HEK293T (cell line): ENCODE results near the gene CCDC85A.

ENCODE experiments used
- CTCF ChIA-PET: fragments of 350-600 bp; formaldehyde crosslinking; extraction: SDS; loops from one replicate; lab custom pipeline; 2021; ENCODE audit warnings: antibody characterized with exemption, inconsistent platforms; lab: Yijun Ruan, JAX
- POLR2A ChIA-PET: fragments of 350-600 bp; formaldehyde crosslinking; extraction: SDS; loops from one replicate; lab custom pipeline; 2020; ENCODE audit warnings: antibody characterized with exemption, inconsistent platforms; lab: Yijun Ruan, JAX
- DNase-seq: peaks from one replicate; pipeline ENCODE4 v3.0.0; 2012; ENCODE audit warnings: mixed read lengths; ENCODE audit errors: extremely low spot score
- ARNT ChIP-seq: fragments of 450-650 bp; IDR thresholded peaks from 2 replicates; pipeline ENCODE4 v1.6.1; 2017; ENCODE audit warnings: mild to moderate bottlenecking
- BHLHE40 ChIP-seq: fragments of 450-650 bp; IDR thresholded peaks from 2 replicates; pipeline ENCODE4 v1.6.1; 2016; ENCODE audit warnings: mild to moderate bottlenecking, moderate library complexity, borderline replicate concordance
- CTBP1 ChIP-seq: fragments of 450-650 bp; IDR thresholded peaks from 2 replicates; pipeline ENCODE4 v1.6.1; 2016; ENCODE audit warnings: borderline replicate concordance
- ELF4 ChIP-seq: fragments of 450-650 bp; IDR thresholded peaks from 2 replicates; pipeline ENCODE4 v1.6.1; 2017; ENCODE audit warnings: antibody characterized with exemption
- FOXA1 ChIP-seq: fragments of 450-650 bp; IDR thresholded peaks from 2 replicates; pipeline ENCODE4 v1.6.1; 2016; ENCODE audit warnings: mild to moderate bottlenecking
- FOXK2 ChIP-seq: fragments of 450-650 bp; IDR thresholded peaks from 2 replicates; pipeline ENCODE4 v1.6.1; 2016; ENCODE audit warnings: mild to moderate bottlenecking
- FOXM1 ChIP-seq: fragments of 450-650 bp; IDR thresholded peaks from 2 replicates; pipeline ENCODE4 v1.6.1; 2017; ENCODE audit warnings: mild to moderate bottlenecking, borderline replicate concordance
- HDGF ChIP-seq: fragments of 450-650 bp; IDR thresholded peaks from 2 replicates; pipeline ENCODE4 v1.6.1; 2017; ENCODE audit warnings: antibody characterized with exemption, borderline replicate concordance
- L3MBTL2 ChIP-seq: fragments of 450-650 bp; conservative IDR thresholded peaks from 2 replicates; pipeline ENCODE4 v1.6.1; 2016; ENCODE audit warnings: mild to moderate bottlenecking
- LEF1 ChIP-seq: fragments of 450-650 bp; IDR thresholded peaks from 2 replicates; pipeline ENCODE4 v1.6.1; 2017; ENCODE audit warnings: mild to moderate bottlenecking, borderline replicate concordance
- NFRKB ChIP-seq: fragments of 450-650 bp; IDR thresholded peaks from 2 replicates; pipeline ENCODE4 v1.6.1; 2016; ENCODE audit warnings: mild to moderate bottlenecking, moderate library complexity
- SP1 ChIP-seq: fragments of 450-650 bp; IDR thresholded peaks from 2 replicates; pipeline ENCODE4 v1.6.1; 2017
- SUZ12 ChIP-seq: fragments of 450-650 bp; IDR thresholded peaks from 2 replicates; pipeline ENCODE4 v1.6.1; 2016; ENCODE audit warnings: mild to moderate bottlenecking
- TARDBP ChIP-seq: fragments of 450-650 bp; IDR thresholded peaks from 2 replicates; pipeline ENCODE4 v1.6.1; 2016
- ZNF384 ChIP-seq: fragments of 450-650 bp; IDR thresholded peaks from 2 replicates; pipeline ENCODE4 v1.6.1; 2016
- TF ChIP-seq, protein P1 (sequence below): fragments of 450-650 bp; IDR thresholded peaks from 2 replicates; pipeline ENCODE4 v1.6.1; 2016

Gene CCDC85A

DNA sequence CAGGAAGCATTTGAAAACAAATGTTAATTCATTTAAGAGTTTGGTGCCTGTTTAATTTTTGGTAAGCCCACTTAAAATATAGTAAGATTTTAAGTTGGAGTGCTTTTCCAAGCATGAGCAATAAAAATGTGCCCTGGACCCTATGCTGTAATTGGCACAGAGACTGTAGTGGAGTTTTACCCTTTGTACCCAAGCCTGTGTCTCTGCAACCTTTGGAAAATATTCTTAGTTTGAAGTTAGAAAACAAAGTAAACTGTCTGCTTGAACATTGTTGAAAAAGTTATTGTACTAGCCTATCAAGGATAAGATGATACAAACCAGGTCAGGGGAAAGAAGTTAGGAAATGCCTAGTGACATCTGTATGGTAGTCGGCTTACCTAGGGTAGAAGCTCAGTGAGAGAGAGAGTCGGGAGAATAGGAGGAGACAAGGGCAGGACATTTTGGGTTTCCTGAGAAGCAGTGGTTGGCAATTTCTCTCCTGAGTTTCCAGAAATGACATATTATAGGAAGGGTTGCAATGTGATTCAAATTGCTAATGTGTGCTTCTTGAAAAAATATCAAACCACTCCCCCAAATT is 66.5 kb downstream of the CCDC85A start:
- POLR2A ChIA-PET, result no interaction called here
- TF ChIP-seq FOXK2 (no peak), ZNF384 (no peak), FOXA1 (no peak), NFRKB (no peak), LEF1 (no peak), SP1 (no peak), TARDBP (no peak), SUZ12 (no peak), L3MBTL2 (no peak)
- DNase-seq, result no peak
- CTCF ChIA-PET, result no interaction called here

DNA sequence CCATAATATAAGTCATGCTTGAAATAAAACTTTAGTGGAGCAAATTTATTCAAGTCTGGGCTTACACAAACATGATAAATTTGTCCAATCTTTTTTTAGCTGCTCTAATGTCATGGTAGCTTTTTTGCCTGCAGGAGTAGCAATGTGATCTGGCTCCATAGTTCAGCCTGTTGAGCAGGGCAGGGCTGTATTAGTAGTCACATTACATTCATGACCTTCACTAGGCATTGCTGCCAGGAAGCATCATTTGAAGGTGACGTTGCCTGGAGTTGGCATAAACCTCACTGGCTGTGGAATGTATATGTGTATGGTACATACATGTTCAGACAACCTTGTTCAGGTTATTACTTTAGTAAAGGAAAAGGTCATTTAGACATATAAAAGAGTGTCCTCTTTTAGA is 76.6 kb downstream of the CCDC85A start:
- ChIA-PET CTCF (no interaction called here), POLR2A (no interaction called here)
- TF ChIP-seq CTBP1 (no peak), FOXM1 (no peak), ZNF384 (no peak)
- no peak for DNase-seq

DNA sequence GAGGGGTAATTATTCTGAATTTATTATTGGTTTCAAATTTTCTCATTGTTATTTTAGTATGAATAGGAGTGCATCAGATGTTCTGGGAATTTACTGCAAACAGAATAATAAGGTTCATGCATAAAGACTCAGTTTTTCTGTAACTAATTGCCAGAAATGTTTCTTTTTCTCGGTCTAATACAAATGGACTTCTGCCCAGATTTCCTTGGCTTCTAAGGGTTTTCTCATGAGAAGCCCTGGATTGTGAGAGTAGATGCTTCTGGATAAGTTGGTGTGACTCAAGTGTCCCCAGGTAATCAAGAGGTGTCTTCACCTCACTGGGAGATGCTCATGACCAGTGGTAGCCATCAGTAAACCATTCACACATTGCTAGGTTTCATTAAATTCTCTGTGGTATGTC is 78.5 kb downstream of the CCDC85A start:
- POLR2A ChIA-PET, result no interaction called here
- CTCF ChIA-PET, result no interaction called here
- DNase-seq, result no peak
- TF ChIP-seq, protein P1, sequence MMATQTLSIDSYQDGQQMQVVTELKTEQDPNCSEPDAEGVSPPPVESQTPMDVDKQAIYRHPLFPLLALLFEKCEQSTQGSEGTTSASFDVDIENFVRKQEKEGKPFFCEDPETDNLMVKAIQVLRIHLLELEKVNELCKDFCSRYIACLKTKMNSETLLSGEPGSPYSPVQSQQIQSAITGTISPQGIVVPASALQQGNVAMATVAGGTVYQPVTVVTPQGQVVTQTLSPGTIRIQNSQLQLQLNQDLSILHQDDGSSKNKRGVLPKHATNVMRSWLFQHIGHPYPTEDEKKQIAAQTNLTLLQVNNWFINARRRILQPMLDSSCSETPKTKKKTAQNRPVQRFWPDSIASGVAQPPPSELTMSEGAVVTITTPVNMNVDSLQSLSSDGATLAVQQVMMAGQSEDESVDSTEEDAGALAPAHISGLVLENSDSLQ, result no peak
- TF ChIP-seq L3MBTL2, result no peak
- no peak for TF ChIP-seq BHLHE40
- no peak for TF ChIP-seq HDGF
- no peak for TF ChIP-seq ELF4
- TF ChIP-seq SP1, result no peak
- TF ChIP-seq FOXM1, result no peak
- no peak for TF ChIP-seq ARNT
- TF ChIP-seq TARDBP, result no peak
- TF ChIP-seq ZNF384, result no peak
- TF ChIP-seq FOXK2, result no peak
- no peak for TF ChIP-seq CTBP1
- no peak for TF ChIP-seq NFRKB

DNA sequence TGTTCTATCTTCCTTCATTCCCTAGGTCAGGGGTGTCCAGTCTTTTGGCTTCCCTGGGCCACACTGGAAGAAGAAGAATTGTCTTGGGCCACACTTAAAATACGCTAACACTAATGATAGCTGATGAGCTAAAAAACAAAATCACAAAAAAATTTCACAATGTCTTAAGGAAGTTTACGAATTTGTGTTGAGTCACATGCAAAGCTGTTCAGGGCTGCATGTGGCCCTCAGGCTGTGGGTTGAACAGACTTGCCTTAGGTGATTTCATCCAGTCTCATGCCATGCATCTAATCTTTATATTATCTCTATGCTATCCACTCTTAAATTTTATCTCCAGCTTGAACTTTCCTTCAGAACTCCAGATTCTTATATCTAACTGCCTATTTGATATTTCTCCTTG is 80.1 kb downstream of the CCDC85A start:
- POLR2A ChIA-PET, result no interaction called here
- TF ChIP-seq CTBP1 (no peak), LEF1 (no peak), TARDBP (no peak), FOXK2 (no peak), FOXA1 (no peak)
- DNase-seq, result no peak
- CTCF ChIA-PET, result no interaction called here

DNA sequence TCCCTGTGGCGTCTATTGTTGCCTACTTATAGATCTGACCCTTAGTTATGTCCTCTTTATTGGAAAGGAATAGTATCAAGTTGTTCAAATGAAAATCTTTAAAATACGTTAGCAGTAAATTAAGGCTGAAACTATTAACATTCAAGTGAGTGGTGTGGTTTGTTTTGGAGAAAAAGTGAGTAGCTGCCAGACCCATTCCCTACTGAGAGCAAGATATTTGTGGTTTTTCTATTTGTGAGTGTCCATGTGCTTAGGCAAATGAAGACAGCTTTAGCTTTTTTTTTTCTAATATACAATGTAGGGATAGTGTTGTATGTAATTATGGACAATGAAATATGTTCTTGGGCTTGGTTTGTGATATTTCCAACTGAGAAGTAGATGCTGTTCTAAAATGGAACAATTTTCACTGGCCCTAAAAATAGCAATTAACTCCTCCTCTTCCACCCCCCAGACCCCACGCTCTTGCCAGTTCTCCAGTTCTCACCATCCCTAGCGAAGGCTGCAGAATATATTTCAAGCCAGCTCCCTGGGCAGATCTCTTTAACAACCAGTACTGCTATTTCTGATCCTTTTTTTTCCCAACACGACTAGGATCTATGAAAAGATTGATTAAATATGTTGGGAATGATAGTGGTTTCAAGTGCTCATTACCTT is 83.1 kb downstream of the CCDC85A start:
- TF ChIP-seq FOXA1 (no peak), L3MBTL2 (no peak), ARNT (no peak), ELF4 (no peak), NFRKB (no peak), CTBP1 (no peak), BHLHE40 (no peak), SUZ12 (no peak), LEF1 (no peak), TARDBP (no peak), SP1 (no peak), FOXM1 (no peak), ZNF384 (no peak), HDGF (no peak), FOXK2 (no peak)
- TF ChIP-seq, protein P1, result no peak
- CTCF ChIA-PET, result interaction anchor here (0.7 kb wide), 1 partner anchor 18 kb away, joined by 4 read pairs; no protein-coding TSS in a partner anchor
- POLR2A ChIA-PET, result no interaction called here
- no peak for DNase-seq

DNA sequence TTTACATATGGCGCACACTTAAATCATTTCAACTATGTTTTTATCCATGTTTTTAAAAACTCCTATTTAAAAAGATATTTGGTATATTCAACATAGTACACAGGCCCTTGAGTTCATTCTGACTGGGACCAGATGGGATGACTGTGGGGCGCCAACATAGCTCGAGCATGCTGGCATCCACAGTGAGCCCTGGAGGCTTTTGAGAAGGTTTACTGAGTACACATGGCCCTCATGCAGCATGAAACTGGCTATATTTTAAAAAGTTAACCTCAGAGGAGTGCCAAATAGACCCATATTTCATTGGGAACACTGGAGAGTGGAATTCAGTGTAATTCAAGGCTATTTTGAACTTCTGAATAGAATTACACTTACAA is 83.6 kb downstream of the CCDC85A start:
- DNase-seq, result no peak
- TF ChIP-seq L3MBTL2 (no peak), ARNT (no peak), ELF4 (no peak), HDGF (no peak), TARDBP (no peak), BHLHE40 (no peak), CTBP1 (no peak), NFRKB (no peak), FOXK2 (no peak), SUZ12 (no peak), SP1 (no peak), FOXM1 (no peak), FOXA1 (no peak), ZNF384 (no peak)
- TF ChIP-seq, protein P1, result no peak
- CTCF ChIA-PET, result no interaction called here
- POLR2A ChIA-PET, result no interaction called here
